GM23338 (cell line): ENCODE results near the gene CRACR2A. TPM values are rescaled to one million over a fixed set of nuclear protein-coding genes. Genes with fewer than 3 reads are reported as not detected.

Experiments
- ATAC-seq: fragments of 200-7000 bp; cut with Tn5 transposase; 3 replicates; pipeline ENCODE4 v1.9.1; 2020
- DNase-seq: peaks from one replicate; pipeline ENCODE4 v3.0.0-alpha.2; 2015; ENCODE audit warnings: low spot score
- H2AFZ ChIP-seq: fragments of 200-600 bp; sonication (generic); 2 replicates; pipeline ENCODE4 v1.8.0; 2016; ENCODE audit warnings: antibody characterized with exemption, mild to moderate bottlenecking, moderate library complexity
- H3F3A ChIP-seq: fragments of 200-600 bp; sonication (generic); replicated peaks from 2 replicates; pipeline ENCODE4 v1.8.0; 2017; ENCODE audit warnings: antibody characterized with exemption, mixed run types, low read depth
- H3K27ac ChIP-seq: fragments of 200-600 bp; sonication (generic); 2 replicates; pipeline ENCODE4 v1.6.1; 2016; ENCODE audit warnings: low read depth
- H3K27me3 ChIP-seq: fragments of 200-600 bp; sonication (generic); 2 replicates; pipeline ENCODE4 v1.8.0; 2016; ENCODE audit warnings: mild to moderate bottlenecking, mixed run types, moderate library complexity; ENCODE audit not compliant: insufficient read depth
- H3K36me3 ChIP-seq: fragments of 200-600 bp; sonication (generic); 2 replicates; pipeline ENCODE4 v1.8.0; 2016; ENCODE audit warnings: mild to moderate bottlenecking; ENCODE audit not compliant: insufficient read depth
- H3K4me1 ChIP-seq: fragments of 200-600 bp; sonication (generic); 2 replicates; pipeline ENCODE4 v1.8.0; 2016; ENCODE audit warnings: mild to moderate bottlenecking, moderate library complexity; ENCODE audit not compliant: insufficient read depth
- H3K4me2 ChIP-seq: fragments of 200-600 bp; sonication (generic); 2 replicates; pipeline ENCODE4 v1.7.1; 2017; ENCODE audit warnings: mixed run types
- H3K4me3 ChIP-seq: fragments of 200-600 bp; sonication (generic); 2 replicates; pipeline ENCODE4 v1.6.1; 2016; ENCODE audit warnings: mixed run types
- H3K79me2 ChIP-seq: fragments of 200-600 bp; sonication (generic); replicated peaks from 2 replicates; pipeline ENCODE4 v1.8.0; 2017; ENCODE audit warnings: mild to moderate bottlenecking; ENCODE audit not compliant: insufficient read depth
- H3K9me2 ChIP-seq: fragments of 200-600 bp; sonication (generic); 2 replicates; pipeline ENCODE4 v1.8.0; 2017; ENCODE audit not compliant: insufficient read depth
- H4K20me1 ChIP-seq: fragments of 200-600 bp; sonication (generic); replicated peaks from 2 replicates; pipeline ENCODE4 v1.8.0; 2017; ENCODE audit warnings: mild to moderate bottlenecking; ENCODE audit not compliant: insufficient read depth
- H3K27ac Mint-ChIP-seq: 2 replicates; pipeline ENCODE4 v1.8.0; 2020; ENCODE audit warnings: inconsistent platforms, mild to moderate bottlenecking, moderate library complexity, mixed read lengths
- H3K27me3 Mint-ChIP-seq: 3 replicates; pipeline ENCODE4 v1.8.0; 2022; ENCODE audit warnings: low read depth, mild to moderate bottlenecking, moderate library complexity, mixed read lengths, inconsistent platforms; ENCODE audit not compliant: insufficient read depth, poor library complexity
- H3K36me3 Mint-ChIP-seq: 3 replicates; pipeline ENCODE4 v1.8.0; 2021; ENCODE audit warnings: low read depth, mild to moderate bottlenecking, inconsistent platforms, moderate library complexity, mixed read lengths
- H3K4me1 Mint-ChIP-seq: 3 replicates; pipeline ENCODE4 v1.8.0; 2020; ENCODE audit warnings: mild to moderate bottlenecking, inconsistent platforms, mixed read lengths
- H3K4me3 Mint-ChIP-seq: 3 replicates; pipeline ENCODE4 v1.8.0; 2021; ENCODE audit warnings: moderate library complexity, mild to moderate bottlenecking, inconsistent platforms, mixed read lengths
- H3K9me3 Mint-ChIP-seq: 3 replicates; pipeline ENCODE4 v1.8.0; 2020; ENCODE audit warnings: moderate library complexity, mild to moderate bottlenecking, inconsistent platforms, mixed read lengths
- CREB1 ChIP-seq: fragments of 250-450 bp; sonication (Bioruptor Pico); IDR thresholded peaks from 2 replicates; pipeline ENCODE4 v1.5.0; 2020; ENCODE audit warnings: low read depth, mild to moderate bottlenecking, moderate library complexity
- CTCF ChIP-seq, 2 experiments: fragments of 200-600 bp in 1 of 2; sonication (generic) in 1 of 2; conservative IDR thresholded peaks; 2 replicates each; pipeline versions ENCODE4 v1.5.1 to v1.6.1; 2016 to 2017; ENCODE audit warnings: antibody characterized with exemption in 2 of 2, low read depth in 2 of 2, mild to moderate bottlenecking in 2 of 2, moderate library complexity in 1 of 2
- EZH2 ChIP-seq: fragments of 200-600 bp; sonication (generic); IDR thresholded peaks from one replicate; pipeline ENCODE4 v1.8.0; 2017; ENCODE audit warnings: antibody characterized with exemption, mild to moderate bottlenecking, low read depth; ENCODE audit not compliant: unreplicated experiment
- JUNB ChIP-seq: IDR thresholded peaks from one replicate; pipeline ENCODE4 v1.6.1; 2016; ENCODE audit warnings: antibody characterized with exemption; ENCODE audit not compliant: unreplicated experiment
- NANOG ChIP-seq: IDR thresholded peaks from 2 replicates; pipeline ENCODE4 v1.6.1; 2016; ENCODE audit warnings: antibody characterized with exemption, borderline replicate concordance
- STAT1 ChIP-seq: IDR thresholded peaks from one replicate; pipeline ENCODE4 v1.6.1; 2016; ENCODE audit warnings: antibody characterized with exemption; ENCODE audit not compliant: unreplicated experiment
- ZNF114 ChIP-seq: fragments of 250-450 bp; sonication (Bioruptor Pico); IDR thresholded peaks from 2 replicates; pipeline ENCODE4 v1.5.0; 2020; ENCODE audit warnings: mild to moderate bottlenecking, moderate library complexity
- ZNF331 ChIP-seq: fragments of 250-450 bp; sonication (Bioruptor Pico); IDR thresholded peaks from 2 replicates; pipeline ENCODE4 v1.5.0; 2020; ENCODE audit warnings: low read depth, mild to moderate bottlenecking, moderate library complexity
- polyA plus RNA-seq: library from polyadenylated mRNA; unstranded; fragments of >200 nt; fragmentation: Nextera tagmentation; extraction: Ambion mirVana; gene quantifications from 2 replicates; pipeline ENCODE4 v1.2.1, GENCODE V29; 2016
- total RNA-seq: library from RNA; depleted of rRNA; stranded (reverse); fragments of >200 nt; shearing (Covaris generic); gene quantifications from 2 replicates; pipeline ENCODE4 v1.2.3, GENCODE V29; 2014
- TF ChIP-seq, protein P1 (sequence below): IDR thresholded peaks from one replicate; pipeline ENCODE4 v1.6.1; 2018; ENCODE audit warnings: antibody characterized with exemption; ENCODE audit not compliant: unreplicated experiment
- TF ChIP-seq, protein P2 (sequence below): IDR thresholded peaks from 2 replicates; pipeline ENCODE4 v1.6.1; 2016; ENCODE audit warnings: antibody characterized with exemption
- TF ChIP-seq, protein P3 (sequence below): fragments of 250-450 bp; sonication (Bioruptor Pico); IDR thresholded peaks from 2 replicates; pipeline ENCODE4 v1.5.0; 2020; ENCODE audit warnings: mild to moderate bottlenecking, moderate library complexity

The CRACR2A gene
- total and polyA plus RNA-seq, 2 experiments from 2014 or later, result 1.5 to 3.0 TPM

- H3K4me1 Mint-ChIP-seq, result peaks cover 18% of the 10 kb centered on the region
- no peak overlapping the region for H2AFZ ChIP-seq
- ATAC-seq (no peak), DNase-seq (no peak)
- H3K79me2 ChIP-seq, result no peaks in the 10 kb centered on the region
- H3K4me1 ChIP-seq, result peaks cover 14% of the 10 kb centered on the region; the same call in 1 of the 2 replicates
- no peaks in the 10 kb centered on the region for H3K27me3 ChIP-seq
- peaks cover 3% of the 10 kb centered on the region for H3K27me3 Mint-ChIP-seq
- no peak overlapping the region for H3K27ac ChIP-seq
- H3K4me3 ChIP-seq, result no peak overlapping the region
- 0 out of 2 replicates have a peak, but pooled peaks cover 8% of the 10 kb centered on the region for H3K9me2 ChIP-seq
- no peak overlapping the region for H3K27ac Mint-ChIP-seq
- no peaks in the 10 kb centered on the region for H3K36me3 Mint-ChIP-seq
- 0 out of 3 replicates have a peak, but pooled peaks cover 2% of the 10 kb centered on the region for H3K9me3 Mint-ChIP-seq
- H3F3A ChIP-seq, result no peaks in the 10 kb centered on the region
- H3K4me2 ChIP-seq, result no peak overlapping the region
- no peaks in the 10 kb centered on the region for H4K20me1 ChIP-seq
- no peak overlapping the region for H3K4me3 Mint-ChIP-seq
- no peak for TF ChIP-seq ZNF331 (CRISPR knock-in tag)
- no peak for TF ChIP-seq EZH2
- no peak for TF ChIP-seq CTCF (conservative IDR thresholded peaks at IDR 0.05; ENCODE audit: low read depth in 2 of 2)
- TF ChIP-seq, protein P1, sequence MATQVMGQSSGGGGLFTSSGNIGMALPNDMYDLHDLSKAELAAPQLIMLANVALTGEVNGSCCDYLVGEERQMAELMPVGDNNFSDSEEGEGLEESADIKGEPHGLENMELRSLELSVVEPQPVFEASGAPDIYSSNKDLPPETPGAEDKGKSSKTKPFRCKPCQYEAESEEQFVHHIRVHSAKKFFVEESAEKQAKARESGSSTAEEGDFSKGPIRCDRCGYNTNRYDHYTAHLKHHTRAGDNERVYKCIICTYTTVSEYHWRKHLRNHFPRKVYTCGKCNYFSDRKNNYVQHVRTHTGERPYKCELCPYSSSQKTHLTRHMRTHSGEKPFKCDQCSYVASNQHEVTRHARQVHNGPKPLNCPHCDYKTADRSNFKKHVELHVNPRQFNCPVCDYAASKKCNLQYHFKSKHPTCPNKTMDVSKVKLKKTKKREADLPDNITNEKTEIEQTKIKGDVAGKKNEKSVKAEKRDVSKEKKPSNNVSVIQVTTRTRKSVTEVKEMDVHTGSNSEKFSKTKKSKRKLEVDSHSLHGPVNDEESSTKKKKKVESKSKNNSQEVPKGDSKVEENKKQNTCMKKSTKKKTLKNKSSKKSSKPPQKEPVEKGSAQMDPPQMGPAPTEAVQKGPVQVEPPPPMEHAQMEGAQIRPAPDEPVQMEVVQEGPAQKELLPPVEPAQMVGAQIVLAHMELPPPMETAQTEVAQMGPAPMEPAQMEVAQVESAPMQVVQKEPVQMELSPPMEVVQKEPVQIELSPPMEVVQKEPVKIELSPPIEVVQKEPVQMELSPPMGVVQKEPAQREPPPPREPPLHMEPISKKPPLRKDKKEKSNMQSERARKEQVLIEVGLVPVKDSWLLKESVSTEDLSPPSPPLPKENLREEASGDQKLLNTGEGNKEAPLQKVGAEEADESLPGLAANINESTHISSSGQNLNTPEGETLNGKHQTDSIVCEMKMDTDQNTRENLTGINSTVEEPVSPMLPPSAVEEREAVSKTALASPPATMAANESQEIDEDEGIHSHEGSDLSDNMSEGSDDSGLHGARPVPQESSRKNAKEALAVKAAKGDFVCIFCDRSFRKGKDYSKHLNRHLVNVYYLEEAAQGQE, result no peak
- TF ChIP-seq CREB1 (CRISPR knock-in tag), result no peak
- TF ChIP-seq STAT1, result no peak
- no peak for TF ChIP-seq ZNF114 (CRISPR knock-in tag)
- TF ChIP-seq, protein P2, sequence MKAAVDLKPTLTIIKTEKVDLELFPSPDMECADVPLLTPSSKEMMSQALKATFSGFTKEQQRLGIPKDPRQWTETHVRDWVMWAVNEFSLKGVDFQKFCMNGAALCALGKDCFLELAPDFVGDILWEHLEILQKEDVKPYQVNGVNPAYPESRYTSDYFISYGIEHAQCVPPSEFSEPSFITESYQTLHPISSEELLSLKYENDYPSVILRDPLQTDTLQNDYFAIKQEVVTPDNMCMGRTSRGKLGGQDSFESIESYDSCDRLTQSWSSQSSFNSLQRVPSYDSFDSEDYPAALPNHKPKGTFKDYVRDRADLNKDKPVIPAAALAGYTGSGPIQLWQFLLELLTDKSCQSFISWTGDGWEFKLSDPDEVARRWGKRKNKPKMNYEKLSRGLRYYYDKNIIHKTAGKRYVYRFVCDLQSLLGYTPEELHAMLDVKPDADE, result no peak
- TF ChIP-seq, protein P3, sequence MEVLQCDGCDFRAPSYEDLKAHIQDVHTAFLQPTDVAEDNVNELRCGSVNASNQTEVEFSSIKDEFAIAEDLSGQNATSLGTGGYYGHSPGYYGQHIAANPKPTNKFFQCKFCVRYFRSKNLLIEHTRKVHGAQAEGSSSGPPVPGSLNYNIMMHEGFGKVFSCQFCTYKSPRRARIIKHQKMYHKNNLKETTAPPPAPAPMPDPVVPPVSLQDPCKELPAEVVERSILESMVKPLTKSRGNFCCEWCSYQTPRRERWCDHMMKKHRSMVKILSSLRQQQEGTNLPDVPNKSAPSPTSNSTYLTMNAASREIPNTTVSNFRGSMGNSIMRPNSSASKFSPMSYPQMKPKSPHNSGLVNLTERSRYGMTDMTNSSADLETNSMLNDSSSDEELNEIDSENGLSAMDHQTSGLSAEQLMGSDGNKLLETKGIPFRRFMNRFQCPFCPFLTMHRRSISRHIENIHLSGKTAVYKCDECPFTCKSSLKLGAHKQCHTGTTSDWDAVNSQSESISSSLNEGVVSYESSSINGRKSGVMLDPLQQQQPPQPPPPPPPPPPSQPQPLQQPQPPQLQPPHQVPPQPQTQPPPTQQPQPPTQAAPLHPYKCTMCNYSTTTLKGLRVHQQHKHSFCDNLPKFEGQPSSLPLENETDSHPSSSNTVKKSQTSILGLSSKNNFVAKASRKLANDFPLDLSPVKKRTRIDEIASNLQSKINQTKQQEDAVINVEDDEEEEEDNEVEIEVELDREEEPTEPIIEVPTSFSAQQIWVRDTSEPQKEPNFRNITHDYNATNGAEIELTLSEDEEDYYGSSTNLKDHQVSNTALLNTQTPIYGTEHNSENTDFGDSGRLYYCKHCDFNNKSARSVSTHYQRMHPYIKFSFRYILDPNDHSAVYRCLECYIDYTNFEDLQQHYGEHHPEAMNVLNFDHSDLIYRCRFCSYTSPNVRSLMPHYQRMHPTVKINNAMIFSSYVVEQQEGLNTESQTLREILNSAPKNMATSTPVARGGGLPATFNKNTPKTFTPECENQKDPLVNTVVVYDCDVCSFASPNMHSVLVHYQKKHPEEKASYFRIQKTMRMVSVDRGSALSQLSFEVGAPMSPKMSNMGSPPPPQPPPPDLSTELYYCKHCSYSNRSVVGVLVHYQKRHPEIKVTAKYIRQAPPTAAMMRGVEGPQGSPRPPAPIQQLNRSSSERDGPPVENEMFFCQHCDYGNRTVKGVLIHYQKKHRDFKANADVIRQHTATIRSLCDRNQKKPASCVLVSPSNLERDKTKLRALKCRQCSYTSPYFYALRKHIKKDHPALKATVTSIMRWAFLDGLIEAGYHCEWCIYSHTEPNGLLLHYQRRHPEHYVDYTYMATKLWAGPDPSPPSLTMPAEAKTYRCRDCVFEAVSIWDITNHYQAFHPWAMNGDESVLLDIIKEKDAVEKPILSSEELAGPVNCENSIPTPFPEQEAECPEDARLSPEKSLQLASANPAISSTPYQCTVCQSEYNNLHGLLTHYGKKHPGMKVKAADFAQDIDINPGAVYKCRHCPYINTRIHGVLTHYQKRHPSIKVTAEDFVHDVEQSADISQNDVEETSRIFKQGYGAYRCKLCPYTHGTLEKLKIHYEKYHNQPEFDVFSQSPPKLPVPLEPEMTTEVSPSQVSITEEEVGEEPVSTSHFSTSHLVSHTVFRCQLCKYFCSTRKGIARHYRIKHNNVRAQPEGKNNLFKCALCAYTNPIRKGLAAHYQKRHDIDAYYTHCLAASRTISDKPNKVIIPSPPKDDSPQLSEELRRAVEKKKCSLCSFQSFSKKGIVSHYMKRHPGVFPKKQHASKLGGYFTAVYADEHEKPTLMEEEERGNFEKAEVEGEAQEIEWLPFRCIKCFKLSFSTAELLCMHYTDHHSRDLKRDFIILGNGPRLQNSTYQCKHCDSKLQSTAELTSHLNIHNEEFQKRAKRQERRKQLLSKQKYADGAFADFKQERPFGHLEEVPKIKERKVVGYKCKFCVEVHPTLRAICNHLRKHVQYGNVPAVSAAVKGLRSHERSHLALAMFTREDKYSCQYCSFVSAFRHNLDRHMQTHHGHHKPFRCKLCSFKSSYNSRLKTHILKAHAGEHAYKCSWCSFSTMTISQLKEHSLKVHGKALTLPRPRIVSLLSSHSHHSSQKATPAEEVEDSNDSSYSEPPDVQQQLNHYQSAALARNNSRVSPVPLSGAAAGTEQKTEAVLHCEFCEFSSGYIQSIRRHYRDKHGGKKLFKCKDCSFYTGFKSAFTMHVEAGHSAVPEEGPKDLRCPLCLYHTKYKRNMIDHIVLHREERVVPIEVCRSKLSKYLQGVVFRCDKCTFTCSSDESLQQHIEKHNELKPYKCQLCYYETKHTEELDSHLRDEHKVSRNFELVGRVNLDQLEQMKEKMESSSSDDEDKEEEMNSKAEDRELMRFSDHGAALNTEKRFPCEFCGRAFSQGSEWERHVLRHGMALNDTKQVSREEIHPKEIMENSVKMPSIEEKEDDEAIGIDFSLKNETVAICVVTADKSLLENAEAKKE (CRISPR knock-in tag), result no peak
- no peak for TF ChIP-seq NANOG
- no peak for TF ChIP-seq JUNB
- no peaks in the 10 kb centered on the region for H3K36me3 ChIP-seq
Observed at GRCh38 chr12:3583656-3584334, 169.1 kb downstream of the CRACR2A start.
